IMR-90 (cell line): ENCODE results near the gene PQBP1. TPM values are rescaled to one million over a fixed set of nuclear protein-coding genes. Genes with fewer than 3 reads are reported as not detected.

Experiments
- ATAC-seq: fragments of 200-7000 bp; cut with Tn5 transposase; 2 replicates; pipeline ENCODE4 v1.9.1; 2020; ENCODE audit warnings: low read depth, mild to moderate bottlenecking, moderate library complexity
- BruUV-seq: library from RNA; stranded (reverse); fragments of 400-500 nt; replicated peaks from 2 replicates; lab custom pipeline; 2021; lab: Mats Ljungman, UMichigan
- CTCF ChIA-PET: fragments of 300-600 bp; formaldehyde crosslinking; extraction: SDS; loops from one replicate; lab custom pipeline; 2021; ENCODE audit warnings: antibody characterized with exemption; lab: Yijun Ruan, JAX
- POLR2A ChIA-PET: fragments of 300-600 bp; sonication (Branson Sonifier 250); formaldehyde crosslinking; loops from one replicate; lab custom pipeline; 2022; ENCODE audit warnings: antibody characterized with exemption; ENCODE audit not compliant: unreplicated experiment; lab: Charles Lee
- DNase-seq: peaks from one replicate; pipeline ENCODE4 v3.0.0; 2013
- H2AFZ ChIP-seq: replicated peaks from 2 replicates; pipeline ENCODE3; 2013; ENCODE audit warnings: low read length, mild to moderate bottlenecking; ENCODE audit not compliant: poor library complexity
- H2AK5ac ChIP-seq: 2 replicates; pipeline ENCODE4 v1.6.1; 2013; ENCODE audit warnings: low read depth, low read length, inconsistent platforms
- H2AK9ac ChIP-seq: replicated peaks from 2 replicates; pipeline ENCODE3; 2013; ENCODE audit warnings: mild to moderate bottlenecking, low read depth, low read length, moderate library complexity; ENCODE audit not compliant: poor library complexity
- H2BK120ac ChIP-seq: 2 replicates; pipeline ENCODE4 v1.6.1; 2013; ENCODE audit warnings: low read depth, low read length, inconsistent platforms
- H2BK15ac ChIP-seq: 3 replicates; pipeline ENCODE4 v1.6.1; 2013; ENCODE audit warnings: low read depth, low read length, inconsistent platforms
- H2BK20ac ChIP-seq: 2 replicates; pipeline ENCODE4 v1.6.1; 2013; ENCODE audit warnings: low read depth, mild to moderate bottlenecking, inconsistent platforms, low read length, moderate library complexity
- H2BK5ac ChIP-seq: 2 replicates; pipeline ENCODE4 v1.6.1; 2013; ENCODE audit warnings: mild to moderate bottlenecking, low read depth, low read length, inconsistent platforms; ENCODE audit not compliant: poor library complexity, severe bottlenecking
- H3K14ac ChIP-seq: replicated peaks from 2 replicates; pipeline ENCODE4 v1.6.1; 2013; ENCODE audit warnings: low read depth, low read length, inconsistent platforms
- H3K18ac ChIP-seq: 2 replicates; pipeline ENCODE4 v1.6.1; 2013; ENCODE audit warnings: low read depth, low read length, control low read depth
- H3K23ac ChIP-seq: 2 replicates; pipeline ENCODE4 v1.6.1; 2013; ENCODE audit warnings: low read depth, low read length, inconsistent platforms
- H3K27ac ChIP-seq: 2 replicates; pipeline ENCODE4 v1.5.1; 2013; ENCODE audit warnings: mild to moderate bottlenecking, control low read depth, low read length; ENCODE audit not compliant: insufficient read depth
- H3K27me3 ChIP-seq: 2 replicates; pipeline ENCODE4 v1.6.1; 2013; ENCODE audit warnings: low read length; ENCODE audit not compliant: control insufficient read depth, insufficient read depth
- H3K36me3 ChIP-seq: 2 replicates; pipeline ENCODE4 v1.6.1; 2013; ENCODE audit warnings: low read length, mixed read lengths; ENCODE audit not compliant: control insufficient read depth, insufficient read depth
- H3K4ac ChIP-seq: 2 replicates; pipeline ENCODE4 v1.6.1; 2013; ENCODE audit warnings: low read depth, low read length, inconsistent platforms
- H3K4me1 ChIP-seq: 2 replicates; pipeline ENCODE4 v1.6.1; 2013; ENCODE audit warnings: low read length, mixed read lengths; ENCODE audit not compliant: control insufficient read depth, insufficient read depth
- H3K4me2 ChIP-seq: 2 replicates; pipeline ENCODE4 v1.6.1; 2013; ENCODE audit warnings: low read depth, mild to moderate bottlenecking, control low read depth, low read length, moderate library complexity
- H3K4me3 ChIP-seq: 2 replicates; pipeline ENCODE4 v1.5.1; 2013; ENCODE audit warnings: low read depth, mild to moderate bottlenecking, control low read depth, low read length, moderate library complexity; ENCODE audit not compliant: insufficient read depth
- H3K56ac ChIP-seq: 2 replicates; pipeline ENCODE4 v1.6.1; 2013; ENCODE audit warnings: low read length, inconsistent platforms; ENCODE audit not compliant: insufficient read depth; ENCODE audit errors: extremely low read depth
- H3K79me1 ChIP-seq, 2 experiments: 2 replicates each; pipeline ENCODE4 v1.6.1; 2013; ENCODE audit warnings: low read length in 2 of 2, inconsistent platforms in 1 of 2, low read depth in 1 of 2
- H3K9ac ChIP-seq: 2 replicates; pipeline ENCODE4 v1.6.1; 2013; ENCODE audit warnings: low read depth, low read length, control low read depth
- H3K9me1 ChIP-seq: 2 replicates; pipeline ENCODE4 v1.6.1; 2013; ENCODE audit warnings: low read length, inconsistent platforms; ENCODE audit not compliant: insufficient read depth
- H3K9me3 ChIP-seq: 2 replicates; pipeline ENCODE4 v1.6.1; 2013; ENCODE audit warnings: low read length; ENCODE audit not compliant: control insufficient read depth, insufficient read depth
- H4K20me1 ChIP-seq: 2 replicates; pipeline ENCODE4 v1.6.1; 2013; ENCODE audit warnings: low read length, inconsistent platforms; ENCODE audit not compliant: insufficient read depth
- H4K5ac ChIP-seq: 2 replicates; pipeline ENCODE4 v1.6.1; 2013; ENCODE audit warnings: mild to moderate bottlenecking, low read depth, low read length, control low read depth
- H4K8ac ChIP-seq, 2 experiments: 2 replicates each; pipeline ENCODE4 v1.6.1; 2013; ENCODE audit warnings: low read depth in 2 of 2, low read length in 2 of 2, control low read depth in 1 of 2, inconsistent platforms in 1 of 2
- H4K91ac ChIP-seq: 2 replicates; pipeline ENCODE4 v1.6.1; 2013; ENCODE audit warnings: low read depth, low read length, inconsistent platforms; ENCODE audit not compliant: insufficient read depth
- BHLHE40 ChIP-seq: fragments of 150-350 bp; IDR thresholded peaks from 2 replicates; pipeline ENCODE4 v1.6.1; 2016; ENCODE audit warnings: mild to moderate bottlenecking, low read depth, low read length
- CEBPB ChIP-seq: IDR thresholded peaks from 2 replicates; pipeline ENCODE4 v1.6.1; 2012; ENCODE audit warnings: low read depth, low read length, improper control_type of control experiment
- CHD1 ChIP-seq: IDR thresholded peaks from 2 replicates; pipeline ENCODE4 v1.6.1; 2012; ENCODE audit warnings: low read depth, low read length, improper control_type of control experiment
- CTCF ChIP-seq: conservative IDR thresholded peaks from 2 replicates; pipeline ENCODE4 v1.5.1; 2012; ENCODE audit warnings: mild to moderate bottlenecking, low read depth, low read length, improper control_type of control experiment
- ELK1 ChIP-seq: fragments of 150-350 bp; IDR thresholded peaks from 2 replicates; pipeline ENCODE4 v1.6.1; 2016; ENCODE audit warnings: low read depth, mild to moderate bottlenecking, low read length, moderate library complexity, borderline replicate concordance
- FOS ChIP-seq: fragments of 150-350 bp; IDR thresholded peaks from 2 replicates; pipeline ENCODE4 v1.6.1; 2016; ENCODE audit warnings: low read depth, low read length
- MAFK ChIP-seq: IDR thresholded peaks from 2 replicates; pipeline ENCODE4 v1.6.1; 2012; ENCODE audit warnings: low read depth, low read length, improper control_type of control experiment
- MAZ ChIP-seq: IDR thresholded peaks from 2 replicates; pipeline ENCODE4 v1.6.1; 2012; ENCODE audit warnings: low read depth, mild to moderate bottlenecking, low read length, improper control_type of control experiment, moderate library complexity, borderline replicate concordance
- MXI1 ChIP-seq: IDR thresholded peaks from 2 replicates; pipeline ENCODE4 v1.6.1; 2012; ENCODE audit warnings: low read depth, mild to moderate bottlenecking, low read length, moderate library complexity, borderline replicate concordance
- NFE2L2 ChIP-seq: fragments of 150-350 bp; IDR thresholded peaks from 2 replicates; pipeline ENCODE4 v1.6.1; 2016; ENCODE audit warnings: low read depth, mild to moderate bottlenecking, low read length
- POLR2A ChIP-seq: IDR thresholded peaks from 2 replicates; pipeline ENCODE4 v1.6.1; 2012; ENCODE audit warnings: mild to moderate bottlenecking, low read depth, low read length
- RAD21 ChIP-seq: IDR thresholded peaks from 2 replicates; pipeline ENCODE4 v1.6.1; 2012; ENCODE audit warnings: low read length, improper control_type of control experiment
- RCOR1 ChIP-seq: IDR thresholded peaks from 2 replicates; pipeline ENCODE4 v1.6.1; 2012; ENCODE audit warnings: mild to moderate bottlenecking, low read length, improper control_type of control experiment; ENCODE audit not compliant: insufficient replicate concordance
- RFX5 ChIP-seq: IDR thresholded peaks from 2 replicates; pipeline ENCODE4 v1.8.0; 2012; ENCODE audit warnings: low read depth, mild to moderate bottlenecking, low read length, moderate library complexity
- SMC3 ChIP-seq: fragments of 150-350 bp; IDR thresholded peaks from 2 replicates; pipeline ENCODE4 v1.6.1; 2016; ENCODE audit warnings: low read depth, mild to moderate bottlenecking, antibody characterized with exemption, low read length, moderate library complexity
- WGBS, 2 experiments: methylation state at CpG; one replicate each; pipeline versions ENCODE4 v1.1.5 to v1.1.7; 2013; ENCODE audit warnings: missing lambda C conversion rate in 2 of 2; ENCODE audit not compliant: insufficient read length in 1 of 2; ENCODE audit errors: extremely low coverage in 2 of 2; 5-methylcytosine and 5-hydroxymethylcytosine counted together
- dilution Hi-C: fragments of 300-500 bp; cut with HindIII; formaldehyde crosslinking; loops from one replicate; pipeline ENCODE4 v1.14.3; 2018; ENCODE audit warnings: low sequenced_read_pairs; ENCODE audit not compliant: unreplicated experiment
- in situ Hi-C: fragments of 300-500 bp; cut with MboI; formaldehyde crosslinking; loops from 3 replicates; pipeline ENCODE4 v1.14.3; 2019; ENCODE audit warnings: low sequenced_read_pairs, inconsistent platforms, mixed read lengths
- intact Hi-C: fragments of 100-400 bp; cut with micrococcal nuclease; formaldehyde crosslinking; loops from 2 replicates; pipeline ENCODE4 v1.10.0; 2022
- polyA plus RNA-seq, 3 experiments: library from polyadenylated mRNA; depleted of rRNA; stranded (reverse); fragments of >200 nt; gene quantifications; 2 replicates each; pipeline ENCODE4 v1.2.3, GENCODE V29; 2012; ENCODE audit warnings: low replicate concordance in 1 of 3
- total RNA-seq: library from RNA; depleted of rRNA; stranded (reverse); fragments of >200 nt; gene quantifications from 2 replicates; pipeline ENCODE4 v1.2.3, GENCODE V29; 2012
- TF ChIP-seq, protein P1 (sequence below): fragments of 150-350 bp; IDR thresholded peaks from 2 replicates; pipeline ENCODE4 v1.6.1; 2017; ENCODE audit warnings: mild to moderate bottlenecking, antibody characterized with exemption, low read length, low read depth

PQBP1 gene
- total and polyA plus RNA-seq, 2 of the 4 experiments (the other 2 are of a cell fraction): 96.4 to 120 TPM

DNA sequence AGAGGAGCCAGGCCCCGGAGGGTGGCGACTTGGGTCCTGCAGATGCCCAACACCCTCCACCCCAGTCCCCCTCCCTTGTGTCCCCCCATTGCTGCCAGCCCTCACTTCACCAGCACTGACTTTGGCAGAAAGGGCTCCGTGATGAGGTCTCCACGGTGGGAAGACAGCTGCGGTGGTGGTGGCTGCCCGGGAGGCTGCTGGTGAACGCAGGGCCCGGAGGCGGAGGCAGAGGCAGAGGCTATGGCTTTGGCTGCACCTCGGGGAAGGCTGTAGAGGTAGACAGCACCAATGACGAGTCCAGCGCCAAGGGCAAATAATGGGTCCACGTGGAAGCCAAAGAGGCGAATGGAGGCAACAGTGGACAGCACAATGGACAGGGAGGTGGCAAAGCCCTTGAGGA is 6.9 kb downstream of the PQBP1 start:
- H2BK120ac ChIP-seq: no peak overlapping the region
- H3K27ac ChIP-seq: no peak overlapping the region
- no peak overlapping the region for H2BK5ac ChIP-seq
- in situ Hi-C loops: no loop called here
- peaks cover 0 to 14% of the 10 kb centered on the region in 2 experiments; a peak in 1 of 4 replicates for H3K79me1 ChIP-seq
- no peak overlapping the region for H2BK15ac ChIP-seq
- no peak overlapping the region for H3K9ac ChIP-seq
- intact Hi-C loops: no loop called here
- no peak overlapping the region for H4K8ac ChIP-seq
- 0 out of 2 replicates have a peak, but pooled peaks cover under 1% of the 10 kb centered on the region for H3K4me1 ChIP-seq
- H3K4ac ChIP-seq: no peak overlapping the region
- H4K91ac ChIP-seq: no peak overlapping the region
- BruUV-seq: no TSS peak
- H3K4me3 ChIP-seq: no peak overlapping the region
- peaks cover 23% of the 10 kb centered on the region for H3K36me3 ChIP-seq
- H3K27me3 ChIP-seq: no peaks in the 10 kb centered on the region
- H2BK20ac ChIP-seq: no peak overlapping the region
- no peak overlapping the region for H3K18ac ChIP-seq
- dilution Hi-C loops: no loop called here
- no peak overlapping the region for H3K14ac ChIP-seq
- peaks cover 2% of the 10 kb centered on the region for H4K20me1 ChIP-seq
- no peak overlapping the region for H4K5ac ChIP-seq
- no peak for DNase-seq
- H2AFZ ChIP-seq: no peak overlapping the region
- no peak overlapping the region for H3K23ac ChIP-seq
- H2AK9ac ChIP-seq: no peak overlapping the region
- ATAC-seq: no peak
- ChIA-PET CTCF (no interaction called here), POLR2A (no interaction called here)
- H3K9me3 ChIP-seq: no peaks in the 10 kb centered on the region; the same call in 1 of the 2 replicates
- H2AK5ac ChIP-seq: no peak overlapping the region
- TF ChIP-seq BHLHE40 (no peak), CTCF (no peak), RFX5 (no peak), RCOR1 (no peak), MXI1 (no peak), CEBPB (no peak), RAD21 (no peak), FOS (no peak), POLR2A (no peak), MAFK (no peak), ELK1 (no peak), CHD1 (no peak), NFE2L2 (no peak), MAZ (no peak), SMC3 (no peak)
- TF ChIP-seq, protein P1, sequence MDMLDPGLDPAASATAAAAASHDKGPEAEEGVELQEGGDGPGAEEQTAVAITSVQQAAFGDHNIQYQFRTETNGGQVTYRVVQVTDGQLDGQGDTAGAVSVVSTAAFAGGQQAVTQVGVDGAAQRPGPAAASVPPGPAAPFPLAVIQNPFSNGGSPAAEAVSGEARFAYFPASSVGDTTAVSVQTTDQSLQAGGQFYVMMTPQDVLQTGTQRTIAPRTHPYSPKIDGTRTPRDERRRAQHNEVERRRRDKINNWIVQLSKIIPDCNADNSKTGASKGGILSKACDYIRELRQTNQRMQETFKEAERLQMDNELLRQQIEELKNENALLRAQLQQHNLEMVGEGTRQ: no peak
- peaks cover 2% of the 10 kb centered on the region; the same call in 1 of the 2 replicates for H3K9me1 ChIP-seq
- no peak overlapping the region for H3K56ac ChIP-seq
- 83% methylated on average over 10 of the region's 14 CpGs; no CpG with 5 or more reads in 1 of the 2 experiments for WGBS, 2 experiments
- no peak overlapping the region for H3K4me2 ChIP-seq
